GM13976 (cell line): ENCODE data around the gene PLEKHA7.
"Not testable (repeated sequence)": the region's sequence is repeated elsewhere in the genome, so short reads cannot be mapped to it uniquely, and the experiment has no call there.

ENCODE experiments used
- DNase-seq: peaks from one replicate; pipeline ENCODE4 v3.0.0; 2012; ENCODE audit warnings: low spot score
- in situ Hi-C: fragments of 300-500 bp; cut with MboI; formaldehyde crosslinking; loops from one replicate; pipeline ENCODE4 v1.12.0; 2022; ENCODE audit warnings: low sequenced_read_pairs, mixed read lengths, inconsistent platforms; ENCODE audit not compliant: unreplicated experiment
- TF ChIP-seq, protein P1 (sequence below): IDR thresholded peaks from 2 replicates; pipeline ENCODE4 v1.5.1; 2012; ENCODE audit warnings: borderline replicate concordance, mild to moderate bottlenecking; ENCODE audit not compliant: insufficient read depth; ENCODE audit errors: extremely low read depth, missing control alignments, control extremely low read depth

PLEKHA7 gene, protein sequence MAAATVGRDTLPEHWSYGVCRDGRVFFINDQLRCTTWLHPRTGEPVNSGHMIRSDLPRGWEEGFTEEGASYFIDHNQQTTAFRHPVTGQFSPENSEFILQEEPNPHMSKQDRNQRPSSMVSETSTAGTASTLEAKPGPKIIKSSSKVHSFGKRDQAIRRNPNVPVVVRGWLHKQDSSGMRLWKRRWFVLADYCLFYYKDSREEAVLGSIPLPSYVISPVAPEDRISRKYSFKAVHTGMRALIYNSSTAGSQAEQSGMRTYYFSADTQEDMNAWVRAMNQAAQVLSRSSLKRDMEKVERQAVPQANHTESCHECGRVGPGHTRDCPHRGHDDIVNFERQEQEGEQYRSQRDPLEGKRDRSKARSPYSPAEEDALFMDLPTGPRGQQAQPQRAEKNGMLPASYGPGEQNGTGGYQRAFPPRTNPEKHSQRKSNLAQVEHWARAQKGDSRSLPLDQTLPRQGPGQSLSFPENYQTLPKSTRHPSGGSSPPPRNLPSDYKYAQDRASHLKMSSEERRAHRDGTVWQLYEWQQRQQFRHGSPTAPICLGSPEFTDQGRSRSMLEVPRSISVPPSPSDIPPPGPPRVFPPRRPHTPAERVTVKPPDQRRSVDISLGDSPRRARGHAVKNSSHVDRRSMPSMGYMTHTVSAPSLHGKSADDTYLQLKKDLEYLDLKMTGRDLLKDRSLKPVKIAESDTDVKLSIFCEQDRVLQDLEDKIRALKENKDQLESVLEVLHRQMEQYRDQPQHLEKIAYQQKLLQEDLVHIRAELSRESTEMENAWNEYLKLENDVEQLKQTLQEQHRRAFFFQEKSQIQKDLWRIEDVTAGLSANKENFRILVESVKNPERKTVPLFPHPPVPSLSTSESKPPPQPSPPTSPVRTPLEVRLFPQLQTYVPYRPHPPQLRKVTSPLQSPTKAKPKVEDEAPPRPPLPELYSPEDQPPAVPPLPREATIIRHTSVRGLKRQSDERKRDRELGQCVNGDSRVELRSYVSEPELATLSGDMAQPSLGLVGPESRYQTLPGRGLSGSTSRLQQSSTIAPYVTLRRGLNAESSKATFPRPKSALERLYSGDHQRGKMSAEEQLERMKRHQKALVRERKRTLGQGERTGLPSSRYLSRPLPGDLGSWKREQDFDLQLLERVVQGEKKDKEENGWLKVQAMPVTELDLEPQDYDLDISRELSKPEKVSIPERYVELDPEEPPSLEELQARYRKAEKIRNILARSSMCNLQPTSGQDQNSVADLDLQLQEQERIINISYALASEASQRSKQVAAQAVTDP

DNA sequence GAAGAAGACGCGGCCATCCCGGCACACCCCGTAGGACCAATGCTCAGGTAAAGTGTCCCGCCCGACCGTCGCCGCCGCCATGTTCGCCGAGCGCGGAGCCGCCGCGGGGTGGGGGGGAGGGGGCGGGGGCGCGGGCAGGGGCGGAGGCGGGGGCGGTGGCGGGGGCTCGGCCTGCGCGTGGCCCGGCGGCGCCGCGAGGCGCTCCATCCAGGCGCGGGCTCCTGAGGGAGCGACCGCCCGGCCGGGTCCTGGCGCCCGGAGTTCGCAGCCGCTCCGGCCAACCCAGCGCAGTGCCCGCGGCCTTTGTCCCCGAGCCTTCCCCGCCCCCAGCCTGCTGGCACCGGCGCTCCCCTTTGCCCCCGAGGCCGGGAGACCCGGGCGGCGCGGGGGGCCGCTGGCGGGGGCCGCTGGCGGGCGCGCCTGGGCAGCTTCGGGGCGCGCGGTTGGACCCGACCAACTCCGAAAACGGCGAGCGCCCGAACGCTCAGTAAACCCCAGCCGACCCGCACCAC, at the start of gene PLEKHA7:
PLEKHA7 (minus strand) TSS at position 94 of the 512 bp plus-strand sequence; CDS start at position 81, 13 bp downstream.
- in situ Hi-C loops = no loop called here
- TF ChIP-seq, protein P1, sequence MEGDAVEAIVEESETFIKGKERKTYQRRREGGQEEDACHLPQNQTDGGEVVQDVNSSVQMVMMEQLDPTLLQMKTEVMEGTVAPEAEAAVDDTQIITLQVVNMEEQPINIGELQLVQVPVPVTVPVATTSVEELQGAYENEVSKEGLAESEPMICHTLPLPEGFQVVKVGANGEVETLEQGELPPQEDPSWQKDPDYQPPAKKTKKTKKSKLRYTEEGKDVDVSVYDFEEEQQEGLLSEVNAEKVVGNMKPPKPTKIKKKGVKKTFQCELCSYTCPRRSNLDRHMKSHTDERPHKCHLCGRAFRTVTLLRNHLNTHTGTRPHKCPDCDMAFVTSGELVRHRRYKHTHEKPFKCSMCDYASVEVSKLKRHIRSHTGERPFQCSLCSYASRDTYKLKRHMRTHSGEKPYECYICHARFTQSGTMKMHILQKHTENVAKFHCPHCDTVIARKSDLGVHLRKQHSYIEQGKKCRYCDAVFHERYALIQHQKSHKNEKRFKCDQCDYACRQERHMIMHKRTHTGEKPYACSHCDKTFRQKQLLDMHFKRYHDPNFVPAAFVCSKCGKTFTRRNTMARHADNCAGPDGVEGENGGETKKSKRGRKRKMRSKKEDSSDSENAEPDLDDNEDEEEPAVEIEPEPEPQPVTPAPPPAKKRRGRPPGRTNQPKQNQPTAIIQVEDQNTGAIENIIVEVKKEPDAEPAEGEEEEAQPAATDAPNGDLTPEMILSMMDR = no peak
- DNase-seq = peak; percentile 47

DNA sequence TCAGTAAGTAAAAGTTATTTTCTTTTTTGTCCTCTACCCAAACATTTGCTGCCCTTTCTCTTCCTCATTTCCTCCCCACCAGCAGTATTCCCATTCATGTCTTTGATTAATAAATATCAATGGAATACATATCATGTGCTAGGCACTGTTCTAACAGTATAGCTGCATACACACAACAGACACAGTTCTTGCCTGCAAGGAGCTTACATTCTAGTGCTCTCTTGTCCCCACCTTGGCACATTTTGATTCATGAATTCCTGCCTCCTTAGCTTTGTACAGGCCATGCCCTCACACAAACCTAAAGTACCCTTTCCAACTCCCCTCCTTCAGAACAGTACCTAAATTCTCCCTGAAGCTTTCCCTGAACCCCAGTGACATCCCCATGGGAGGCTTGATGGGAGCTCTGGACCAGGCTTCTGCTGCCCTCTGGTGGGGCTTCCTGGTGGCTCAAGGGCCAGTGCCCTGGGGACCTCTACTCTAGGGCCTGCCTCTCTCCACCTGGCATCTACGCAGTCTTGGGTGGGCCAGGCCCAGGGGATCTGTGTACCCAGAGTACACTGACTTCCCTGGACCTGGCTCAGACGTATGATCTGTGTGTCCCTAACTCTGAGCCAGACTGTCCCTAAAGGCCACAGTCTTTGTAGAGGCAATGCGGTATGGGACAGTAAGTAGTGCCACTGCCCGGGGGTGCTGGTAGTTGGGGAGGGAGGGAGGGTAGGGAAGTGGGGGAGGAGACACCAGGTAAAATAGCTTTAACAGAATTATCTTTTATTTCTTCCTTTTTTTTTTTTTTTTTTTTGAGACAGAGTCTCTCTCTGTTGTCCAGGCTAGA, 49.2 kb upstream of the PLEKHA7 start:
- TF ChIP-seq, protein P1 = peak; percentile 76
- DNase-seq = peak; percentile 63
- in situ Hi-C loops = loop anchor here (10.0 kb wide), 3 partner anchors 119 to 279 kb away; no protein-coding TSS in a partner anchor

DNA sequence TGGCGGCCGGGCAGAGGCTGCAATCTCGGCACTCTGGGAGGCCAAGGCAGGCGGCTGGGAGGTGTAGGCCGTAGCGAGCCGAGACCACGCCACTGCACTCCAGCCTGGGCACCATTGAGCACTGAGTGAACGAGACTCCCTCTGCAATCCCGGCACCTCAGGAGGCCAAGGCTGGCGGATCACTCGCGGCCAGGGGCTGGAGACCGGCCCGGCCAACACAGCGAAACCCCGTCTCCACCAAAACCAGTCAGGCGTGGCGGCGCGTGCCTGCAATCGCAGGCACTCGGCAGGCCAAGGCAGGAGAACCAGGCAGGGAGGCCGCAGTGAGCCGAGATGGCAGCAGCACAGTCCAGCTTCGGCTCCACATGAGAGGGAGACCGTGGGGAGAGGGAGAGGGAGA, 36.9 kb upstream of the PLEKHA7 start:
- DNase-seq, in situ Hi-C loops: not testable (repeated sequence)

DNA sequence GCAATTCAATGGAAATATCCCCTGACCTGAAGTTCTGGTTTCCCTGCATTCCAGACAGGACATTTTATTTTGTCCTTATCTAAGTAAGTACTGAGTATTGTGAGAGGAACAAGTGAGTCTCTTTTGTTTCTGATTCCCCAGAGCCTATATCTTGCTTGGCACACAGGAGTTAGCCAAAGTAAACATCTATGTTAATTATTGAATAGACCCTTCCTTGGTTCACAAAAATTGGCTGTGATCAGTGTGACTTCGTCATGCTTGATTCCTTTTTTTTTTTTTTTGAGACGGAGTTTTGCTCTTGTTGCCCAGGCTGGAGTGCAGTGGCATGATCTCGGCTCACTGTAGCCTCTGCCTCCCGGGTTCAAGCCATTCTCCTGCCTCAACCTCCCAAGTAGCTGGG, 34.3 kb upstream of the PLEKHA7 start:
- DNase-seq, in situ Hi-C loops: not testable (repeated sequence)

DNA sequence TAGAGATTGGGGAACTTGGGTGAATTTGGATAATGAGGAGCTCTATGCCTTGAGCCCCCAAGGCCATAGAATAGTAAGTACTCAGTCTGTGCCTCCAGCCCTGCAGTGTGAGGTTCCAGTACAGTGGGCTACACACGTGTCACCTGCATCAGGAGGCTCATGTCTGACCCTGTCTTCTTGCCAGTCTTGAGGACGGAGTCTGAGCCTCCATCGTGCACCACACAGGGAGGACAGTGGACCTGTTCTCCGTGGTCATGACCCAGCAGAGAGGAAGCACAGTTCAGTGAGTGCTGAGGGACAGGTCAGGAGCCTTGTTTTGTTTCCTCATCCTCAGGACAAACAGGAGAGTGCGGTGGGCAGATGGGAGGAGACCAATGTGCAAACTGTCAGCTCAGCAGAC, 32.5 kb upstream of the PLEKHA7 start:
- in situ Hi-C loops = no loop called here
- TF ChIP-seq, protein P1 = no peak

DNA sequence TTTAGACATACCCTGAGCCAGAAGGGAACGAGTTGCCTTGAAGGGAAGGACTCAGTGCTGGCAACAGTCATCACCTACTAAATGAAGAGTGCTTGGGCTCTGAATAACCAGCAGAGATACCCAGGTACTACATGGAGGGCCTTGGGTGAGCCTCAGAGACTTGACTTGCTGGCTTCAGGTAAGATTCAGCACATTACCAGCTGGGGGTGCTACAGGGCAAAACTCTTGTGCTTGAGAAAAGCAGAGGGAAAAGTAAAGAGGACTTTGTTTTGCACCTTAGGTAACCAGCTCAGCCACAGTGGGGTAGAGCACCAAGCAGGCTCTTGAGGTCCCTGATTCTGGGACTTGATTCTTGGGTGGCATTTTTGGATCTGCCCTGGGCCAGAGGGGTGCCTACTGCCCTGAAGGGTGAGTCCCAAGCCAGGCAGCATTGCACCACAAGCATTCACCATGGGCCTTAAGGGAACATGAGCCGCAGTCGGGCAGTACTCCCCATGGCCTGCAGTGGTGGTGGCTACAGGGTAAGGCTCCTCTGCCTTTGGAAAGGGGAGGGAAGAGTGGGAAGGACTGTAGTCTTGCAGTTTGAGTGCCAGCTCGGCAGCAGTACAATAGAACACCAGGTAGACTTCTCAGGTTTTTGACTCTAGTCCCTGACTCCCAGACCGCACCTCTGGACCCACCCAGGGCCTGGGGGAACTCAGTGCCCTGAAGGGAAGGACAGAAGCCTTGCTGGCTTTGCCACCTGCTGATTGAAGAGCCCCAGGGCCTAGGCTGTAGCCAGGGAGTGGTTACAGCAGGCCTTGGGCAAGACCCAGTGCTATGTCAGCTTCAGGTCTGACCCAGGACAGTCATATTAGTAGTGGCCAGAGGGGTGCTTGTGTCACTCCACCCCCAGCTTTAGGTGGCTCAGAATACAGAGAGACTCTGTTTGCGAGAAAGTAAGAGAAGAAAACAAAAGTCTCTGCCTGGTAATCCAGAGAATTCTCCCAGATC, 22.7 kb upstream of the PLEKHA7 start:
- in situ Hi-C loops = no loop called here
- DNase-seq = no peak
- TF ChIP-seq, protein P1 = no peak

More for the DNA sequence above, 32.5 kb upstream of the PLEKHA7 start:
- DNase-seq = no peak

DNA sequence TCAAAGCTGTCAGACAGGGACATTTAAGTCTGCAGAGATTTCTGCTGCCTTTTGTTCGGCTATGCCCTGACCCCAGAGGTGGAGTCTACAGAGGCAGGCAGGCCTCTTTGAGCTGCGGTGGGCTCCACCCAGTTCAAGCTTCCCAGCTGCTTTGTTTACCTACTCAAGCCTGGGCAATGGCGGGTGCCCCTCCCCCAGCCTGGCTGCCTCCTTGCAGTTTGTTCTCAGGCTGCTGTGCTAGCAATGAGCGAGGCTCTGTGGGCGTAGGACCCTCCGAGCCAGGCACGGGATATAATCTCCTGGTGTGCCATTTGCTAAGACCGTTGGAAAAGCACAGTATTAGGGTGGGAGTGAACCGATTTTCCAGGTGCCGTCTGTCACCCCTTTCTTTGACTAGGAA, 19.8 kb upstream of the PLEKHA7 start:
- DNase-seq, in situ Hi-C loops: not testable (repeated sequence)
